IPS-20b (cell line): ENCODE results near the gene HSD11B1L.
A peak's percentile ranks its signal among the peaks of the same experiment; 100 is the strongest.

ENCODE experiments used
- H3K27ac ChIP-seq: one replicate; pipeline ENCODE4 v1.5.1; 2013; ENCODE audit warnings: low read length
- H3K27me3 ChIP-seq: 2 replicates; pipeline ENCODE4 v1.6.1; 2013; ENCODE audit warnings: mild to moderate bottlenecking, low read length, inconsistent platforms; ENCODE audit not compliant: insufficient read depth
- H3K36me3 ChIP-seq: 2 replicates; pipeline ENCODE4 v1.6.1; 2013; ENCODE audit warnings: low read depth, mild to moderate bottlenecking, inconsistent platforms, low read length, moderate library complexity; ENCODE audit not compliant: insufficient read depth
- H3K4me1 ChIP-seq: 2 replicates; pipeline ENCODE4 v1.6.1; 2013; ENCODE audit warnings: mild to moderate bottlenecking, control low read depth, inconsistent platforms, low read length, moderate library complexity; ENCODE audit not compliant: insufficient read depth
- H3K4me3 ChIP-seq: 2 replicates; pipeline ENCODE4 v1.5.1; 2013; ENCODE audit warnings: mild to moderate bottlenecking, low read length, inconsistent platforms
- H3K9ac ChIP-seq: 2 replicates; pipeline ENCODE4 v1.6.1; 2013; ENCODE audit warnings: low read depth, mild to moderate bottlenecking, inconsistent platforms, low read length, moderate library complexity
- H3K9me3 ChIP-seq: 2 replicates; pipeline ENCODE4 v1.6.1; 2013; ENCODE audit warnings: mild to moderate bottlenecking, low read depth, low read length, inconsistent platforms; ENCODE audit not compliant: insufficient read depth

HSD11B1L gene

GRCh38 chr19:5690955-5691821, 10.4 kb downstream of the HSD11B1L start:
- H3K9ac ChIP-seq: peak overlapping the region; percentile 100
- H3K27me3 ChIP-seq: no peaks in the 10 kb centered on the region
- H3K4me1 ChIP-seq: no peaks in the 10 kb centered on the region; the same call in 1 of the 2 replicates
- H3K4me3 ChIP-seq: peak overlapping the region; percentile 98
- peak overlapping the region; percentile 98 for H3K27ac ChIP-seq
- peaks cover 53% of the 10 kb centered on the region for H3K36me3 ChIP-seq
- no peaks in the 10 kb centered on the region for H3K9me3 ChIP-seq

DNA sequence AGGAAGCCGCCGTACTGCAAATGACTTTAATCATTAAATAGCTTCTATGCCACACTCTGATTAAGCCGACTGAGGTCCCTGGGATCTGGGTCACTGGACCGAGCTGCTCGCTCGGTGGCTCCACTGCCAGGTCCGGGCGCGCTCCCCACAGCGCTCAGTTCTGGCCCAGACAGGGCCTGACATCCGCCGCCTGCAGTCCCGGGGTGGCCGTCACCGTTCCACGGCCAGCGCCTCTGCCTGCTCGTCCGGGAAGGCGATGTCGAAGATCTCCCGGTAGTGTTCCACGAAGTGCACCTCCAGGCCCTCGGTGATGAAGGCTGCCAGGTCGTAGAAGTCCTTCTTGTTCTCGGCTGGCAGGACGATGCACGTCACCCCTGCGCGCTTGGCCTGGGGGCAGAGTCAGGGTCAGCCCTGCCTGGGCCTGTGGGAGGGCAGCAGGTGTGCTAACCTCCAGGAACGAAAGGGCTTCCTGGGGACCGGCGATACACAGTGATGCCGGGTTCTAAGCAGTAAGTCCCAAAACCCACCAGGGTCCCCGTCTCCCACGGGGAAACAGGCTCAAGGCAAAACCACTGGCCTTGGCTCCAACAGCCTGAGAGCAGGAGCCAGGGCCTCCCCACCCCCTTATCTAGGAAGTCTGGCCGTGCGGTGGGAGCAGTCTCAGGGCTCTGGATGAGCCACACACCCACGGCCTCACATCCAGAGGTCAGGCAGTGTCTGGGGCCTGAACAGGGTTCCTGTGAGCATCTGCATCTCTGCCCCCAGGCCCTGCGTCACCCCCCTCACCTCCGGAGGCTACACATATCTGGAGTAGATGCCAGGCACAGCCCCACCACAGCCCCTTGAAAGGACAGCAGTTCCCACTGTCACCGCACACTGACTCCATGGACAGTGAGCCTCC, 11.2 kb downstream of the HSD11B1L start:
- Histone ChIP-seq H3K4me1 (no peaks in the 10 kb centered on the region), H3K4me3 (peak overlapping the region; percentile 98; the same call in 1 of the 2 replicates), H3K27ac (no peak overlapping the region)

DNA sequence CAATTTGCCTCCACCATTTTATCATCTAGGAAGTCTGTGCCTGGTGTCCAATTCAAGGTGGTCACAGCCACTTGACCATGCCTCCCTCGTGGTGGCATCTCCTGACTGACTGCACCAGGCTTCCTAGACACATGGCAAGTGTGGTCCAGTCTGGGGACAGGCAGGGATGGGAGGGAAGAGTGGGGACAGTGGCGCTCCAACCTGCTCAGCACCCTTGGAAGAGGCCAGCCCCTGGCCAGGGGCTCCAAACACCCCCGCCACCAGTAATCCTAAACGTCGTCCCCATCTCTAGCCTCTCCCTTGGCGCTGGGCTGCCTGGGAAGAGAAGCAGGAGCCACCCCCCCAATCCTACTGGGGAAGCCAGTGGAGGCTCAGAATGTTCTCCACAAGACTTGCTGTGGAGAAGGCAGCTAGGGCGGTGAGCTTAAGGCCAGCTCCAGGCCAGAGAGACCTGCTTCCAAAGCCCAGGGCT, 11.9 kb downstream of the HSD11B1L start:
- H3K27ac ChIP-seq: no peak overlapping the region
- H3K36me3 ChIP-seq: peaks cover 64% of the 10 kb centered on the region

More for the DNA sequence above, 11.2 kb downstream of the HSD11B1L start:
- Histone ChIP-seq H3K36me3 (peaks cover 62% of the 10 kb centered on the region), H3K9ac (0 out of 2 replicates have a peak overlapping the region, but pooled peaks have one; percentile 8), H3K9me3 (no peaks in the 10 kb centered on the region), H3K27me3 (no peaks in the 10 kb centered on the region)

GRCh38 chr19:5693195-5694166, 12.7 kb downstream of the HSD11B1L start:
- no peak overlapping the region for H3K27ac ChIP-seq
- no peaks in the 10 kb centered on the region for H3K4me1 ChIP-seq
- peaks cover 69% of the 10 kb centered on the region for H3K36me3 ChIP-seq
- no peak overlapping the region for H3K9ac ChIP-seq
- H3K9me3 ChIP-seq: no peaks in the 10 kb centered on the region
- H3K27me3 ChIP-seq: no peaks in the 10 kb centered on the region
- H3K4me3 ChIP-seq: no peak overlapping the region

More for the DNA sequence above, 11.9 kb downstream of the HSD11B1L start:
- Histone ChIP-seq H3K27me3 (no peaks in the 10 kb centered on the region), H3K4me3 (no peak overlapping the region), H3K9ac (0 out of 2 replicates have a peak overlapping the region, but pooled peaks have one; percentile 8), H3K4me1 (no peaks in the 10 kb centered on the region), H3K9me3 (no peaks in the 10 kb centered on the region)

DNA sequence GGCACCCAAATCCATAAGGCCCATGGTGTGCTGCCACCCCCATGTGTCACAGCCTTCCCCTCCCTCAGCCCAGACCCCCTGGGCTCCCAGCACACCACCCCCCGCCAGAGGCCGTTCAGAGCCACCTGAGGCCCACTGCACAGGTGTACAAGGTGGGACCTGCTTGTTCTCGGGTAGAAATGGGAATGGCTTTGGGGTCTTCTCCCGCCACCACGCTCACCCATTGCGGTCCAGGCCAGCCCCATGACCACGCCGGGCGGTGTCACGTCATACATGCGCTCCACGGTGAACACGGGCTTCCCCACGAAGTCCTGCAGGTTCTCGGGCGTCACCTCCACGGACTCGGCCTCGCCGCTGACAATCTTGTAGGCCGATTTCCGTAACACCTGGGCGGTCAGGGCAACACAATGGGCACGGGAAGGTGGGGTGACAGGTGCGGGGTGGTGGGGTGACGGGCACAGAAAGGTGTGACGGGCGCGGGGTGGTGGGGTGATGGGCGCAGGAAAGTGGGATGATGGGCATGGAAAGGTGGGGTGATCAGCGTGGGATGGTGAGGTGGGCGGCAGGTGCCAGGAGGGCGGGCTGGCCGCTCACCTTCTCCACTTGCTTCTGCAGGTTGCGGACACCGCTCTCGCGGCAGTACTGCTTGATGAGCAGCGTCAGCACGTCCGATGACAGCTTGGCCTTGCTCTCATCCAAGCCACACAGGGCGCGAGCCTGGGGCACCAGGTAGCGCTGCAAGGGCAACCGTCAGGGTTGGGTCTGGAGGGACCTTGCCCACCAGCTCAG, 13.5 kb downstream of the HSD11B1L start:
- Histone ChIP-seq H3K9me3 (no peaks in the 10 kb centered on the region), H3K27me3 (no peaks in the 10 kb centered on the region), H3K9ac (no peak overlapping the region), H3K27ac (no peak overlapping the region), H3K4me3 (no peak overlapping the region), H3K36me3 (peaks cover 78% of the 10 kb centered on the region), H3K4me1 (no peaks in the 10 kb centered on the region)

- no peak overlapping the region for H3K27ac ChIP-seq
- H3K4me1 ChIP-seq: no peaks in the 10 kb centered on the region
- no peak overlapping the region for H3K9ac ChIP-seq
- H3K27me3 ChIP-seq: no peaks in the 10 kb centered on the region
- H3K9me3 ChIP-seq: no peaks in the 10 kb centered on the region
- H3K4me3 ChIP-seq: no peak overlapping the region
- peaks cover 84% of the 10 kb centered on the region for H3K36me3 ChIP-seq
Measured at GRCh38 chr19:5694956-5695648, 14.3 kb downstream of the HSD11B1L start.

DNA sequence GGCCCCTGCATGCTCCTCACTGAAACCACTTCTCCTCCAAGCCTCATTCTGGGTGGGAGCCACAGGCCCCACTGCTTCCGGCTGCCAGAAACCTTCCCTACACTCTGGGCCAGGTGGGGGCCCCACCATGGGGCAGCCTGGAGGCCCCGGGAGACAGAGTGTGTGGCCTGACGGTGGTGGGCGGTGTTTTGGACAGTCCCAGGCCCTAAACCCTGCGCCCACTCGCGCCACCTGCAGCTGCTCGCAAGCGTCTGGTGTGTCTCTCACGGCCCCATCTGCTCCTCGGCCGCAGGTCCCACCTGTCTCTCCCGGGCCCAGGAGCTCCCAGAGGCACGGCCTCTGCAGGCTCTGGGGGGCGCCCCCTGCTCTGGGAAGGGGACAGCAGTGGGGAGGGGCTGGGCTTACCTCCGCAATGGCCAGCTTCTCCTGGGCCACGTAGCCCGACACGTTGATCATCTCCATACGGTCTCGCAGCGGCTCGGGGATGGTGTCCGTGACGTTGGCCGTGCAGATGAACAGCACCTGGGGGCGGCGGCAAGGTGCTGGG, 14.9 kb downstream of the HSD11B1L start:
- Histone ChIP-seq H3K4me3 (no peak overlapping the region), H3K36me3 (peaks cover 91% of the 10 kb centered on the region), H3K27ac (no peak overlapping the region), H3K9me3 (no peaks in the 10 kb centered on the region), H3K9ac (no peak overlapping the region), H3K27me3 (no peaks in the 10 kb centered on the region), H3K4me1 (no peaks in the 10 kb centered on the region)

- Histone ChIP-seq H3K27me3 (no peaks in the 10 kb centered on the region), H3K27ac (no peak overlapping the region), H3K4me3 (no peak overlapping the region), H3K36me3 (peaks cover 91% of the 10 kb centered on the region), H3K9me3 (no peaks in the 10 kb centered on the region), H3K4me1 (no peaks in the 10 kb centered on the region), H3K9ac (no peak overlapping the region)
Measured at GRCh38 chr19:5696196-5697021, 15.6 kb downstream of the HSD11B1L start.

- H3K36me3 ChIP-seq: peaks cover 83% of the 10 kb centered on the region
- no peak overlapping the region for H3K27ac ChIP-seq
- no peak overlapping the region for H3K9ac ChIP-seq
- no peaks in the 10 kb centered on the region for H3K9me3 ChIP-seq
- H3K4me3 ChIP-seq: no peak overlapping the region
- H3K27me3 ChIP-seq: no peaks in the 10 kb centered on the region
- H3K4me1 ChIP-seq: no peaks in the 10 kb centered on the region
Measured at GRCh38 chr19:5697022-5697889, 16.4 kb downstream of the HSD11B1L start.
